ENCODE data around the gene TEX30.

GRCh38 chr13:102777736-102778135, 4.2 kb upstream of the TEX30 start:
- TF ChIP-seq RARB (CRISPR knock-in tag; IDR thresholded peaks at IDR 0.05) (no peak), PATZ1 (CRISPR knock-in tag; IDR thresholded peaks at IDR 0.05; ENCODE audit: borderline replicate concordance) (no peak), ZNF8 (CRISPR knock-in tag; IDR thresholded peaks at IDR 0.05) (no peak), CSDC2 (CRISPR knock-in tag; IDR thresholded peaks at IDR 0.05) (no peak), ZNF70 (CRISPR knock-in tag; IDR thresholded peaks at IDR 0.05) (no peak), ISL1 (CRISPR knock-in tag; IDR thresholded peaks at IDR 0.05) (no peak), BACH2 (CRISPR knock-in tag; IDR thresholded peaks at IDR 0.05; ENCODE audit: borderline replicate concordance) (no peak), PPARA (CRISPR knock-in tag; IDR thresholded peaks at IDR 0.05; ENCODE audit: borderline replicate concordance) (no peak), CREB5 (CRISPR knock-in tag; IDR thresholded peaks at IDR 0.05; ENCODE audit: low read depth) (no peak)
